ENCODE measurements around the gene LRRC10B. TPM values are rescaled to one million over a fixed set of nuclear protein-coding genes. Genes with fewer than 3 reads are reported as not detected.

Gene LRRC10B
- total RNA-seq, 1 experiment from 2014 or later, result not detected

GRCh38 chr11:61494381-61494961 lies 14.1 kb upstream of the LRRC10B start:
- Histone ChIP-seq H4K20me1 (ENCODE audit: insufficient read depth) (no peaks in the 10 kb centered on the region), H3K4me3 (replicated peaks in 1 of 2; ENCODE audit: low read depth in 1 of 2, low read length in 2 of 2) (no peak overlapping the region), H3K4me1 (ENCODE audit: control insufficient read depth in 1 of 2, insufficient read depth in 2 of 2, low read length in 2 of 2) (no peaks in the 10 kb centered on the region), H3K36me3 (ENCODE audit: control insufficient read depth in 1 of 2, insufficient read depth in 2 of 2, low read length in 2 of 2) (no peaks in the 10 kb centered on the region), H3K9me2 (ENCODE audit: insufficient read depth) (no peaks in the 10 kb centered on the region), H3K9ac (ENCODE audit: low read length) (no peak overlapping the region), H3K27ac (ENCODE audit: low read depth, low read length) (no peak overlapping the region), H3K9me3 (ENCODE audit: control insufficient read depth in 1 of 2, insufficient read depth in 1 of 2, low read depth in 1 of 2, low read length in 2 of 2) (no peaks in the 10 kb centered on the region), H3K4me2 (ENCODE audit: low read length) (no peak overlapping the region), H2AFZ (ENCODE audit: low read depth, low read length, poor library complexity, severe bottlenecking) (no peak overlapping the region), H3K27me3 (ENCODE audit: insufficient read depth, low read length) (no peaks in the 10 kb centered on the region), H3K79me2 (ENCODE audit: insufficient read depth, low read length) (no peaks in the 10 kb centered on the region)
- ChIA-PET POLR2A (no interaction called here), RAD21 (ENCODE audit: low non-redundant PET in 1 of 2, low total read pairs in 2 of 2, uncharacterized antibody in 2 of 2, unreplicated experiment in 2 of 2) (no interaction called here), CTCF (interaction anchor here (1.0 to 1.8 kb wide), 3 partner anchors 12 to 48 kb away, joined by 3 to 4 read pairs (median 3); no protein-coding TSS in a partner anchor)
- DNase-seq (ENCODE audit: low read depth, low spot score) (no peak), ATAC-seq (no peak)
- TF ChIP-seq SIN3A (IDR thresholded peaks at IDR 0.05; ENCODE audit: low read depth), result no peak
- no peak for TF ChIP-seq EZH2 (IDR thresholded peaks at IDR 0.05)
- BruUV-seq (replicated peaks), result no TSS peak
- intact Hi-C loops (cut with micrococcal nuclease), result no loop called here

- Histone ChIP-seq H4K20me1 (ENCODE audit: insufficient read depth) (no peaks in the 10 kb centered on the region), H3K9me3 (ENCODE audit: control insufficient read depth in 1 of 2, insufficient read depth in 1 of 2, low read depth in 1 of 2, low read length in 2 of 2) (no peaks in the 10 kb centered on the region), H3K27me3 (ENCODE audit: insufficient read depth, low read length) (no peaks in the 10 kb centered on the region), H3K79me2 (ENCODE audit: insufficient read depth, low read length) (no peaks in the 10 kb centered on the region), H3K4me3 (replicated peaks in 1 of 2; ENCODE audit: low read depth in 1 of 2, low read length in 2 of 2) (no peak overlapping the region), H3K9me2 (ENCODE audit: insufficient read depth) (no peaks in the 10 kb centered on the region), H3K4me2 (ENCODE audit: low read length) (no peak overlapping the region), H3K36me3 (ENCODE audit: control insufficient read depth in 1 of 2, insufficient read depth in 2 of 2, low read length in 2 of 2) (no peaks in the 10 kb centered on the region), H2AFZ (ENCODE audit: low read depth, low read length, poor library complexity, severe bottlenecking) (no peak overlapping the region), H3K4me1 (ENCODE audit: control insufficient read depth in 1 of 2, insufficient read depth in 2 of 2, low read length in 2 of 2) (no peaks in the 10 kb centered on the region), H3K9ac (ENCODE audit: low read length) (no peak overlapping the region), H3K27ac (ENCODE audit: low read depth, low read length) (no peak overlapping the region)
- BruUV-seq (replicated peaks), result no TSS peak
- no peak for DNase-seq (ENCODE audit: low read depth, low spot score)
- CTCF ChIA-PET, result no interaction called here
- POLR2A ChIA-PET, result no interaction called here
- no peak for ATAC-seq
- intact Hi-C loops (cut with micrococcal nuclease), result no loop called here
- RAD21 ChIA-PET (ENCODE audit: low non-redundant PET in 1 of 2, low total read pairs in 2 of 2, uncharacterized antibody in 2 of 2, unreplicated experiment in 2 of 2), result no interaction called here
- no peak for TF ChIP-seq EZH2 (IDR thresholded peaks at IDR 0.05)
- TF ChIP-seq POLR2AphosphoS5 (IDR thresholded peaks at IDR 0.05; ENCODE audit: low read depth, low read length), result no peak
- TF ChIP-seq RAD21 (IDR thresholded peaks at IDR 0.05; ENCODE audit: low read depth), result no peak
- no peak for TF ChIP-seq CTCF (IDR thresholded peaks at IDR 0.05 in 2 of 3, conservative IDR thresholded peaks at IDR 0.05 in 1 of 3; ENCODE audit: borderline replicate concordance in 1 of 3, insufficient read depth in 1 of 3, low read depth in 2 of 3, low read length in 2 of 3)
These were observed 12.5 kb upstream of the LRRC10B start for GRCh38 chr11:61495801-61496601.

All from HCT116 (cell line).